SH-SY5Y (cell line): ENCODE measurements around the gene SIGLEC8.

Source experiments
- GATA2 ChIP-seq: IDR thresholded peaks from 2 replicates; pipeline ENCODE4 v1.6.1; 2011; ENCODE audit warnings: mild to moderate bottlenecking, low read depth, low read length
- GATA3 ChIP-seq: IDR thresholded peaks from 2 replicates; pipeline ENCODE4 v1.6.1; 2011; ENCODE audit warnings: low read depth, mild to moderate bottlenecking, low read length, moderate library complexity

DNA sequence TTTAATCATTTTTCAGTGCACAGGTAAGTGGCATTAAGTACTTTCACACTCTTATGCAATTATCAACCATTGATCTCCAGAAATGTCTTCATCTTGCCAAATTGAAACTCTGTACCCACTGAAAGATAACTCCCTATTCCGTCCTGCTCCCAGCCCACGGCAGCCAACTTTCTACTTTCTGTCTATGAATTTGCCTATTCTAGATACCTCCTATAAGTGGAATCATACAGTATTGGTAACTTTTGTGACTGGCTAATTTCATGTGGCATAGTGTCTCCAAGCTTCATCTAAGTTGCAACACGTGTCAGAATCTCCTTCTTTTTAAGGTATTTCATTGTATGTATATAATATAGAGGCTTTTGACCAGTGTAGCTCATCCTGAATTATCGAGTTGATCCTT is 14.4 kb upstream of the SIGLEC8 start:
- no peak for TF ChIP-seq GATA2
- no peak for TF ChIP-seq GATA3
